ENCODE results near the gene FILIP1L. TPM values are rescaled to one million over a fixed set of nuclear protein-coding genes. Genes with fewer than 3 reads are reported as not detected.
A peak's percentile ranks its signal among the peaks of the same experiment; 100 is the strongest.

The FILIP1L gene
- total RNA-seq, 1 donor from 2014 or later: 1.1 TPM

- FAIRE-seq (no peak), DNase-seq (ENCODE audit: low read depth) (peak; percentile 47)
- Histone ChIP-seq H3K36me3 (ENCODE audit: control insufficient read depth, insufficient read depth, low read length) (no peaks in the 10 kb centered on the region), H3K27me3 (ENCODE audit: control insufficient read depth, insufficient read depth, low read length) (no peaks in the 10 kb centered on the region), H3K4me3 (ENCODE audit: low read depth, low read length) (no peak overlapping the region)
- no peak for TF ChIP-seq CTCF (IDR thresholded peaks at IDR 0.05; ENCODE audit: insufficient read depth, low read length, severe bottlenecking)
Measured at GRCh38 chr3:99825004-99825640, 289.2 kb downstream of the FILIP1L start.

GRCh38 chr3:99823723-99824711 lies 290.3 kb downstream of the FILIP1L start:
- Histone ChIP-seq H3K36me3 (ENCODE audit: control insufficient read depth, insufficient read depth, low read length) (no peaks in the 10 kb centered on the region), H3K27me3 (ENCODE audit: control insufficient read depth, insufficient read depth, low read length) (no peaks in the 10 kb centered on the region), H3K4me3 (ENCODE audit: low read depth, low read length) (no peak overlapping the region)
- DNase-seq (ENCODE audit: low read depth) (no peak), FAIRE-seq (no peak)
- no peak for TF ChIP-seq CTCF (IDR thresholded peaks at IDR 0.05; ENCODE audit: insufficient read depth, low read length, severe bottlenecking)

GRCh38 chr3:99818818-99819217 lies 295.5 kb downstream of the FILIP1L start:
- DNase-seq (ENCODE audit: low read depth) (peak; percentile 3), FAIRE-seq (no peak)
- Histone ChIP-seq H3K4me3 (ENCODE audit: low read depth, low read length) (no peak overlapping the region), H3K27me3 (ENCODE audit: control insufficient read depth, insufficient read depth, low read length) (no peaks in the 10 kb centered on the region), H3K36me3 (ENCODE audit: control insufficient read depth, insufficient read depth, low read length) (no peaks in the 10 kb centered on the region)
- TF ChIP-seq CTCF (IDR thresholded peaks at IDR 0.05; ENCODE audit: insufficient read depth, low read length, severe bottlenecking): no peak

- FAIRE-seq: no peak
- Histone ChIP-seq H3K27me3 (ENCODE audit: control insufficient read depth, insufficient read depth, low read length) (no peaks in the 10 kb centered on the region), H3K36me3 (ENCODE audit: control insufficient read depth, insufficient read depth, low read length) (no peaks in the 10 kb centered on the region), H3K4me3 (ENCODE audit: low read depth, low read length) (peak within 1 kb of the TSS; percentile 57)
- DNase-seq (ENCODE audit: low read depth): peak; percentile 79
- peak; percentile 43 for TF ChIP-seq CTCF (IDR thresholded peaks at IDR 0.05; ENCODE audit: insufficient read depth, low read length, severe bottlenecking)
Measured at GRCh38 chr3:99817437-99818240, 296.7 kb downstream of the FILIP1L start, which contains the start of gene CMSS1. Gene CMSS1 (plus strand): TSS chr3:99817862.

- Histone ChIP-seq H3K27me3 (ENCODE audit: control insufficient read depth, insufficient read depth, low read length) (no peaks in the 10 kb centered on the region), H3K4me3 (ENCODE audit: low read depth, low read length) (peak overlapping the region; percentile 57), H3K36me3 (ENCODE audit: control insufficient read depth, insufficient read depth, low read length) (no peaks in the 10 kb centered on the region)
- TF ChIP-seq CTCF (IDR thresholded peaks at IDR 0.05; ENCODE audit: insufficient read depth, low read length, severe bottlenecking): no peak
- DNase-seq (ENCODE audit: low read depth) (no peak), FAIRE-seq (no peak)
Measured at GRCh38 chr3:99817047-99817436, 297.3 kb downstream of the FILIP1L start.
